Measurements from ENCODE around the gene RAB42.
A peak's percentile ranks its signal among the peaks of the same experiment; 100 is the strongest.

The RAB42 gene

DNA sequence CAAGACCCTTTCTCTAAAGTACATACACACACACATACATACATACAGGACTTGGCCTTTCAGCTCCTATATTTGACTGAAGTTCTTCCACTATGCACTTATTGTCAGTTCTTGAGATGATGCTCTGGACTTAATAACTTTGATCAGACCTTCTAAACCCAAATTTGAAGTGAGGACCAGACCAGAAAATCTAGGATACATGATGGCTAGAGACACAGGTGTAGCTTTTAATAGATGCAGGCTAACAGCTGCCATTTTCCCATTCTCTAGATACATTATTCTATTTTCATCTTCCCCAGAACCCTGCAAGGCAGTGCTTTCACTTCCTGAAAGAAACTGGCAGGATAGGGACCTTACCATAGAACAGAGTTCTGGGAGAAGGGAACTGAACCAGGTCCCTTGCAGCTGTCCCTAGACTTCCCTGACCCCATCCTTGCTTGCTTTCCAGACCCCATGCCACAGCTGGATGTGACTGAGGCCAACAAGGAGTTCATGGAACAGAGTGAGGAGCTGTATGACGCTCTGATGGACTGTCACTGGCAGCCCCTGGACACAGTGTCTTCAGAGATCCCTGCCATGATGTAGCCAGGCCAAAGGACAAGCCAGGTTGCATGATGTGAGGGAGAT lies 14.9 kb upstream of the RAB42 start:
- Histone ChIP-seq H3K4me3 (ENCODE audit: low read length, poor library complexity, severe bottlenecking) (no peak overlapping the region), H2AFZ (ENCODE audit: low read length) (no peak overlapping the region), H3K36me3 (ENCODE audit: insufficient read depth, low read length) (peaks cover 35% of the 10 kb centered on the region), H3K9ac (ENCODE audit: low read depth, low read length, poor library complexity, severe bottlenecking) (no peak overlapping the region), H4K20me1 (ENCODE audit: insufficient read depth, low read length, poor library complexity, severe bottlenecking) (peaks cover 43% of the 10 kb centered on the region), H3K4me1 (ENCODE audit: insufficient read depth, low read length, poor library complexity, severe bottlenecking) (peaks cover 22% of the 10 kb centered on the region), H3K9me3 (ENCODE audit: insufficient read depth, low read depth, low read length) (no peaks in the 10 kb centered on the region), H3K27me3 (ENCODE audit: insufficient read depth, low read length, poor library complexity, severe bottlenecking) (peaks cover 4% of the 10 kb centered on the region), H3K9me2 (replicated peaks; ENCODE audit: low read depth, low read length) (no peaks in the 10 kb centered on the region), H3K79me2 (ENCODE audit: insufficient read depth, low read length) (peaks cover 47% of the 10 kb centered on the region), H3F3A (ENCODE audit: low read depth) (peaks cover 10% of the 10 kb centered on the region; the same call in 1 of the 2 replicates), H3K4me2 (ENCODE audit: low read depth, low read length, poor library complexity, severe bottlenecking) (peak overlapping the region; percentile 12)
- TF ChIP-seq EZH2phosphoT487 (IDR thresholded peaks at IDR 0.05; ENCODE audit: borderline replicate concordance) (no peak), CTCF (conservative IDR thresholded peaks at IDR 0.05; ENCODE audit: low read length) (no peak)

GRCh38 chr1:28577738-28578536 lies 14.1 kb upstream of the RAB42 start:
- H3F3A ChIP-seq (ENCODE audit: low read depth): peaks cover 10% of the 10 kb centered on the region; the same call in 1 of the 2 replicates
- H3K36me3 ChIP-seq (ENCODE audit: insufficient read depth, low read length): peaks cover 35% of the 10 kb centered on the region
- H3K4me3 ChIP-seq (ENCODE audit: low read length, poor library complexity, severe bottlenecking): peak overlapping the region; percentile 91
- H2AFZ ChIP-seq (ENCODE audit: low read length): no peak overlapping the region
- no peak for TF ChIP-seq EZH2phosphoT487 (IDR thresholded peaks at IDR 0.05; ENCODE audit: borderline replicate concordance)
- TF ChIP-seq CTCF (conservative IDR thresholded peaks at IDR 0.05; ENCODE audit: low read length): no peak
- H3K9me3 ChIP-seq (ENCODE audit: insufficient read depth, low read depth, low read length): no peaks in the 10 kb centered on the region
- H3K9ac ChIP-seq (ENCODE audit: low read depth, low read length, poor library complexity, severe bottlenecking): no peak overlapping the region
- H3K79me2 ChIP-seq (ENCODE audit: insufficient read depth, low read length): peaks cover 51% of the 10 kb centered on the region
- H3K27me3 ChIP-seq (ENCODE audit: insufficient read depth, low read length, poor library complexity, severe bottlenecking): peaks cover 4% of the 10 kb centered on the region
- H3K9me2 ChIP-seq (replicated peaks; ENCODE audit: low read depth, low read length): no peaks in the 10 kb centered on the region
- H3K4me2 ChIP-seq (ENCODE audit: low read depth, low read length, poor library complexity, severe bottlenecking): peak overlapping the region; percentile 93
- H3K4me1 ChIP-seq (ENCODE audit: insufficient read depth, low read length, poor library complexity, severe bottlenecking): peaks cover 22% of the 10 kb centered on the region
- H4K20me1 ChIP-seq (ENCODE audit: insufficient read depth, low read length, poor library complexity, severe bottlenecking): peaks cover 43% of the 10 kb centered on the region

- H3K36me3 ChIP-seq (ENCODE audit: insufficient read depth, low read length): peaks cover 35% of the 10 kb centered on the region
- peak overlapping the region; percentile 95 for H3K9ac ChIP-seq (ENCODE audit: low read depth, low read length, poor library complexity, severe bottlenecking)
- no peak overlapping the region for H2AFZ ChIP-seq (ENCODE audit: low read length)
- peaks cover 10% of the 10 kb centered on the region; the same call in 1 of the 2 replicates for H3F3A ChIP-seq (ENCODE audit: low read depth)
- peaks cover 43% of the 10 kb centered on the region for H4K20me1 ChIP-seq (ENCODE audit: insufficient read depth, low read length, poor library complexity, severe bottlenecking)
- H3K4me2 ChIP-seq (ENCODE audit: low read depth, low read length, poor library complexity, severe bottlenecking): peak overlapping the region; percentile 93
- TF ChIP-seq EZH2phosphoT487 (IDR thresholded peaks at IDR 0.05; ENCODE audit: borderline replicate concordance): no peak
- TF ChIP-seq CTCF (conservative IDR thresholded peaks at IDR 0.05; ENCODE audit: low read length): no peak
- H3K9me2 ChIP-seq (replicated peaks; ENCODE audit: low read depth, low read length): no peaks in the 10 kb centered on the region
- no peaks in the 10 kb centered on the region for H3K9me3 ChIP-seq (ENCODE audit: insufficient read depth, low read depth, low read length)
- peaks cover 22% of the 10 kb centered on the region for H3K4me1 ChIP-seq (ENCODE audit: insufficient read depth, low read length, poor library complexity, severe bottlenecking)
- peak overlapping the region; percentile 91 for H3K4me3 ChIP-seq (ENCODE audit: low read length, poor library complexity, severe bottlenecking)
- peaks cover 4% of the 10 kb centered on the region for H3K27me3 ChIP-seq (ENCODE audit: insufficient read depth, low read length, poor library complexity, severe bottlenecking)
- H3K79me2 ChIP-seq (ENCODE audit: insufficient read depth, low read length): peaks cover 51% of the 10 kb centered on the region
Measured at GRCh38 chr1:28578696-28579218, 13.3 kb upstream of the RAB42 start.

All from Loucy (cell line).